Kidney (tissue), 14 donors: ENCODE results near the gene HSPA9. TPM values are rescaled to one million over a fixed set of nuclear protein-coding genes. Genes with fewer than 3 reads are reported as not detected.

Experiments
- DNase-seq, 5 donors: peaks; one replicate each; pipeline ENCODE4 v3.0.0-alpha.2; 2013 to 2020
- FAIRE-seq: peaks from 2 replicates; lab custom pipeline; 2012; peaks lifted over from hg19 to GRCh38; lab: Jason Lieb, UNC
- H3K27ac ChIP-seq, 2 donors: one replicate each; pipeline ENCODE4 v1.7.0; 2013; ENCODE audit warnings: low read depth in 2 of 2, low read length in 2 of 2, inconsistent platforms in 1 of 2
- H3K27me3 ChIP-seq: one replicate; pipeline ENCODE4 v1.7.1; 2013; ENCODE audit warnings: low read length, inconsistent platforms; ENCODE audit not compliant: control insufficient read depth, insufficient read depth
- H3K36me3 ChIP-seq, 3 donors: one replicate each; pipeline versions ENCODE4 v1.7.0 to v1.7.1; 2013; ENCODE audit warnings: low read length in 3 of 3, control low read depth in 1 of 3, inconsistent platforms in 1 of 3; ENCODE audit not compliant: insufficient read depth in 3 of 3, control insufficient read depth in 2 of 3
- H3K4me1 ChIP-seq, 3 donors: one replicate each; pipeline versions ENCODE4 v1.7.0 to v1.7.1; 2013; ENCODE audit warnings: low read length in 3 of 3, inconsistent platforms in 1 of 3, low read depth in 1 of 3; ENCODE audit not compliant: control insufficient read depth in 2 of 3, insufficient read depth in 2 of 3
- H3K4me3 ChIP-seq, 3 donors: one replicate each; pipeline versions ENCODE4 v1.7.0 to v1.8.1; 2013; ENCODE audit warnings: low read length in 3 of 3, control low read depth in 1 of 3, inconsistent platforms in 1 of 3
- H3K9ac ChIP-seq, 3 donors: one replicate each; pipeline versions ENCODE4 v1.7.0 to v1.7.1; 2013; ENCODE audit warnings: low read length in 3 of 3, control low read depth in 1 of 3, inconsistent platforms in 1 of 3
- H3K9me3 ChIP-seq, 3 donors: one replicate each; pipeline versions ENCODE4 v1.7.0 to v1.7.1; 2013; ENCODE audit warnings: low read length in 3 of 3, control low read depth in 1 of 3, inconsistent platforms in 1 of 3; ENCODE audit not compliant: control insufficient read depth in 2 of 3, insufficient read depth in 1 of 3
- CTCF ChIP-seq: IDR thresholded peaks from 3 replicates; pipeline ENCODE4 v1.5.1; 2012; ENCODE audit warnings: mild to moderate bottlenecking, moderate library complexity, borderline replicate concordance; ENCODE audit not compliant: insufficient read depth; ENCODE audit errors: extremely low read depth
- intact Hi-C: fragments of 100-400 bp; cut with DNase I; formaldehyde crosslinking; loops from one replicate; pipeline ENCODE4 v1.11.1; 2022
- polyA plus RNA-seq: library from polyadenylated mRNA; stranded (reverse); fragments of 350-450 nt; fragmentation: Illumina TruSeq; extraction: RNeasy Lipid Tissue Mini Kit (QIAGEN cat#74804); gene quantifications from one replicate; pipeline ENCODE4 v1.2.3, GENCODE V29; 2014; ENCODE audit warnings: low read depth, low replicate concordance; ENCODE audit not compliant: insufficient read depth
- total RNA-seq: library from RNA; stranded (reverse); fragmentation: NEBNext Ultra II Directional; extraction: Animal tissue kit (Norgen Biotek cat#: 25700); gene quantifications from one replicate; pipeline ENCODE4 v1.2.1, GENCODE V29; 2021
- donor health status: control.
- donor health status: control.
- donor health status: control.
- donor health status: control.
- donor health status: control.
- donor health status: DM: yes; HTN: yes; CAD: no.
- donor health status: Normal renal cell carcinoma (clear cell type).

The HSPA9 gene
- total and polyA plus RNA-seq, 2 donors from 2014 or later, result 192 to 331 TPM

- Histone ChIP-seq H3K27me3 (no peaks in the 10 kb centered on the region), H3K27ac (no peak overlapping the region), H3K4me3 (no peak overlapping the region), H3K4me1 (no peaks in the 10 kb centered on the region), H3K9ac (no peak overlapping the region), H3K9me3 (no peaks in the 10 kb centered on the region), H3K36me3 (no peaks in the 10 kb centered on the region)
- TF ChIP-seq CTCF, result peak; percentile 7
- no peak for FAIRE-seq
- no peak for DNase-seq
- intact Hi-C loops, result no loop called here
Observed at GRCh38 chr5:138595180-138595795, 20.1 kb upstream of the HSPA9 start.

- Histone ChIP-seq H3K27me3 (no peaks in the 10 kb centered on the region), H3K4me3 (no peak overlapping the region), H3K36me3 (no peaks in the 10 kb centered on the region), H3K4me1 (no peaks in the 10 kb centered on the region), H3K9me3 (no peaks in the 10 kb centered on the region), H3K9ac (no peak overlapping the region), H3K27ac (no peak overlapping the region)
- no peak for FAIRE-seq
- DNase-seq, result no peak
- intact Hi-C loops, result no loop called here
- no peak for TF ChIP-seq CTCF
Observed at GRCh38 chr5:138594305-138595058, 19.3 kb upstream of the HSPA9 start.

- Histone ChIP-seq H3K9ac (no peak overlapping the region), H3K9me3 (no peaks in the 10 kb centered on the region), H3K4me1 (no peaks in the 10 kb centered on the region), H3K27ac (no peak overlapping the region), H3K27me3 (no peaks in the 10 kb centered on the region), H3K36me3 (no peaks in the 10 kb centered on the region), H3K4me3 (no peak overlapping the region)
- DNase-seq (peak in 1 of 5 donors; percentile 2), FAIRE-seq (no peak)
- no peak for TF ChIP-seq CTCF
- intact Hi-C loops, result no loop called here
Observed at GRCh38 chr5:138588013-138588788, 13.0 kb upstream of the HSPA9 start.
